Ascending aorta (tissue), 2 donors: ENCODE measurements around the gene ABCB10. TPM values are rescaled to one million over a fixed set of nuclear protein-coding genes. Genes with fewer than 3 reads are reported as not detected.
"Not testable (repeated sequence)": the region's sequence is repeated elsewhere in the genome, so short reads cannot be mapped to it uniquely, and the experiment has no call there.

Experiments used
- DNase-seq, 2 donors: peaks; one replicate each; pipeline ENCODE4 v3.0.0-alpha.2; 2019; ENCODE audit warnings: low spot score in 2 of 2
- H3K27ac ChIP-seq, 2 donors: fragments of 200-600 bp; sonication (generic); one replicate each; pipeline ENCODE4 v1.5.1; 2016 to 2017; ENCODE audit warnings: mild to moderate bottlenecking in 1 of 2
- H3K27me3 ChIP-seq: fragments of 200-600 bp; sonication (generic); one replicate; pipeline ENCODE4 v1.5.1; 2017
- H3K36me3 ChIP-seq, 2 donors: fragments of 200-600 bp; sonication (generic); one replicate each; pipeline ENCODE4 v1.5.1; 2016
- H3K4me1 ChIP-seq, 2 donors: fragments of 200-600 bp; sonication (generic); one replicate each; pipeline ENCODE4 v1.5.1; 2016 to 2017; ENCODE audit warnings: mild to moderate bottlenecking in 1 of 2
- H3K4me3 ChIP-seq, 2 donors: fragments of 200-600 bp; sonication (generic); one replicate each; pipeline ENCODE4 v1.5.1; 2016 to 2017; ENCODE audit warnings: mild to moderate bottlenecking in 1 of 2
- H3K9me3 ChIP-seq, 2 donors: fragments of 200-600 bp; sonication (generic); one replicate each; pipeline ENCODE4 v1.5.1; 2016
- CTCF ChIP-seq, 3 experiments: fragments of 200-600 bp in 2 of 3; fragments of 450-650 bp in 1 of 3; sonication (generic) in 2 of 3; IDR thresholded peaks; one replicate each; pipeline ENCODE4 v1.5.1; 2016 to 2019; ENCODE audit warnings: antibody characterized with exemption in 3 of 3, mild to moderate bottlenecking in 1 of 3, moderate library complexity in 1 of 3
- intact Hi-C: fragments of 100-400 bp; cut with DNase I; formaldehyde crosslinking; loops from one replicate; pipeline ENCODE4 v1.15.1; 2023
- total RNA-seq: library from RNA; depleted of rRNA; stranded (reverse); fragments of >200 nt; gene quantifications from one replicate; pipeline ENCODE4 v1.1.0, GENCODE V29; 2016

The ABCB10 gene
- total RNA-seq, 1 donor from 2014 or later = 25.2 TPM

GRCh38 chr1:229529639-229530038 lies 28.9 kb downstream of the ABCB10 start:
- H3K4me1 ChIP-seq = no peaks in the 10 kb centered on the region
- DNase-seq = no peak
- H3K4me3 ChIP-seq = no peak overlapping the region
- no peaks in the 10 kb centered on the region for H3K9me3 ChIP-seq
- TF ChIP-seq CTCF (IDR thresholded peaks at IDR 0.05) = no peak
- H3K27me3 ChIP-seq = no peaks in the 10 kb centered on the region
- intact Hi-C loops = no loop called here
- no peak overlapping the region for H3K27ac ChIP-seq
- H3K36me3 ChIP-seq = peaks cover 77 to 92% of the 10 kb centered on the region in 2 donors

- Histone ChIP-seq H3K9me3 (no peaks in the 10 kb centered on the region), H3K4me3 (no peak overlapping the region), H3K27me3 (no peaks in the 10 kb centered on the region), H3K36me3 (peaks cover 64 to 89% of the 10 kb centered on the region in 2 donors), H3K4me1 (peaks cover 0 to 3% of the 10 kb centered on the region in 2 donors), H3K27ac (no peak overlapping the region)
- intact Hi-C loops = no loop called here
- DNase-seq = no peak
- TF ChIP-seq CTCF (IDR thresholded peaks at IDR 0.05) = no peak
Observed at GRCh38 chr1:229526695-229527094, 31.8 kb downstream of the ABCB10 start.

GRCh38 chr1:229523052-229523451 lies 35.5 kb downstream of the ABCB10 start:
- peak overlapping the region; percentile 25 to 50 for H3K27ac ChIP-seq
- H3K27me3 ChIP-seq = no peaks in the 10 kb centered on the region
- intact Hi-C loops = no loop called here
- no peak for DNase-seq
- H3K9me3 ChIP-seq = no peaks in the 10 kb centered on the region
- H3K4me1 ChIP-seq = peaks cover 0 to 3% of the 10 kb centered on the region in 2 donors
- peaks cover 37 to 86% of the 10 kb centered on the region in 2 donors for H3K36me3 ChIP-seq
- TF ChIP-seq CTCF (IDR thresholded peaks at IDR 0.05) = no peak
- no peak overlapping the region for H3K4me3 ChIP-seq

- Histone ChIP-seq H3K9me3 (no peaks in the 10 kb centered on the region), H3K4me1 (no peaks in the 10 kb centered on the region), H3K4me3 (no peak overlapping the region), H3K27me3 (no peaks in the 10 kb centered on the region), H3K27ac (no peak overlapping the region), H3K36me3 (peaks cover 0 to 24% of the 10 kb centered on the region in 2 donors)
- DNase-seq = peak; percentile 16 to 79
- TF ChIP-seq CTCF (IDR thresholded peaks at IDR 0.05) = peak; percentile 56 to 78 (median 74)
- intact Hi-C loops = no loop called here
Observed at GRCh38 chr1:229514578-229515275, 43.8 kb downstream of the ABCB10 start.

- H3K36me3 ChIP-seq, DNase-seq, H3K9me3 ChIP-seq, H3K27me3 ChIP-seq, H3K27ac ChIP-seq, intact Hi-C loops, H3K4me3 ChIP-seq: not testable (repeated sequence)
- peaks cover 4 to 11% of the 10 kb centered on the region in 2 donors for H3K4me1 ChIP-seq
Observed at GRCh38 chr1:229511625-229512024, 46.9 kb downstream of the ABCB10 start.

GRCh38 chr1:229511201-229511600 lies 47.3 kb downstream of the ABCB10 start:
- peaks cover 7 to 11% of the 10 kb centered on the region in 2 donors for H3K4me1 ChIP-seq
- DNase-seq, H3K4me3 ChIP-seq, intact Hi-C loops, H3K9me3 ChIP-seq, H3K27me3 ChIP-seq, H3K36me3 ChIP-seq, H3K27ac ChIP-seq: not testable (repeated sequence)
